Islet precursor cell (in vitro differentiated cells): ENCODE measurements around the gene GDI1.
"Not testable (repeated sequence)": the region's sequence is repeated elsewhere in the genome, so short reads cannot be mapped to it uniquely, and the experiment has no call there.

Experiments
- DNase-seq: peaks from one replicate; pipeline ENCODE4 v3.0.0-alpha.2; 2018

The GDI1 gene

GRCh38 chrX:154436983-154437752, at the start of gene GDI1:
Gene GDI1, plus strand, starts transcription at chrX:154437154. Its CDS starts 101 bp downstream, at chrX:154437255.
- no peak for DNase-seq

GRCh38 chrX:154388094-154388493, 48.9 kb upstream of the GDI1 start:
- DNase-seq = not testable (repeated sequence)

- DNase-seq = not testable (repeated sequence)
These were observed 48.3 kb upstream of the GDI1 start for GRCh38 chrX:154388649-154389048.

GRCh38 chrX:154389812-154390747, 46.9 kb upstream of the GDI1 start:
- not testable (repeated sequence) for DNase-seq

- not testable (repeated sequence) for DNase-seq
These were observed 40.6 kb upstream of the GDI1 start for GRCh38 chrX:154396363-154396762.

GRCh38 chrX:154396973-154397887, 39.7 kb upstream of the GDI1 start:
- peak; percentile 81 for DNase-seq

GRCh38 chrX:154397888-154398667, 38.9 kb upstream of the GDI1 start, which contains the start of gene RPL10:
Gene RPL10, plus strand, starts transcription at chrX:154398377. Its CDS starts 143 bp downstream, at chrX:154398520.
- DNase-seq = peak; percentile 98

- DNase-seq = peak; percentile 78
These were observed 38.1 kb upstream of the GDI1 start for GRCh38 chrX:154398668-154399526.

- DNase-seq = no peak
These were observed 37.2 kb upstream of the GDI1 start for GRCh38 chrX:154399527-154400368.

GRCh38 chrX:154400369-154400817, 36.6 kb upstream of the GDI1 start:
- not testable (repeated sequence) for DNase-seq

- DNase-seq = peak; percentile 63
These were observed 35.7 kb upstream of the GDI1 start for GRCh38 chrX:154401045-154401799.

GRCh38 chrX:154401918-154402621, 34.9 kb upstream of the GDI1 start:
- no peak for DNase-seq

- no peak for DNase-seq
These were observed 34.3 kb upstream of the GDI1 start for GRCh38 chrX:154402622-154403127.

GRCh38 chrX:154403192-154403591, 33.8 kb upstream of the GDI1 start:
- no peak for DNase-seq

GRCh38 chrX:154403858-154404257, 33.1 kb upstream of the GDI1 start:
- DNase-seq = no peak

- DNase-seq = no peak
These were observed 32.2 kb upstream of the GDI1 start for GRCh38 chrX:154404625-154405192.

GRCh38 chrX:154408659-154409221, 28.2 kb upstream of the GDI1 start:
- no peak for DNase-seq
